HG02678 (cell line): ENCODE data around the gene LMNA.
"Not testable (repeated sequence)": the region's sequence is repeated elsewhere in the genome, so short reads cannot be mapped to it uniquely, and the experiment has no call there.

ENCODE experiments used
- ATAC-seq: cut with Tn5 transposase; IDR thresholded peaks from one replicate; pipeline ENCODE4 v1.9.1; 2021; ENCODE audit warnings: mild to moderate bottlenecking, moderate library complexity; ENCODE audit not compliant: unreplicated experiment

LMNA gene

DNA sequence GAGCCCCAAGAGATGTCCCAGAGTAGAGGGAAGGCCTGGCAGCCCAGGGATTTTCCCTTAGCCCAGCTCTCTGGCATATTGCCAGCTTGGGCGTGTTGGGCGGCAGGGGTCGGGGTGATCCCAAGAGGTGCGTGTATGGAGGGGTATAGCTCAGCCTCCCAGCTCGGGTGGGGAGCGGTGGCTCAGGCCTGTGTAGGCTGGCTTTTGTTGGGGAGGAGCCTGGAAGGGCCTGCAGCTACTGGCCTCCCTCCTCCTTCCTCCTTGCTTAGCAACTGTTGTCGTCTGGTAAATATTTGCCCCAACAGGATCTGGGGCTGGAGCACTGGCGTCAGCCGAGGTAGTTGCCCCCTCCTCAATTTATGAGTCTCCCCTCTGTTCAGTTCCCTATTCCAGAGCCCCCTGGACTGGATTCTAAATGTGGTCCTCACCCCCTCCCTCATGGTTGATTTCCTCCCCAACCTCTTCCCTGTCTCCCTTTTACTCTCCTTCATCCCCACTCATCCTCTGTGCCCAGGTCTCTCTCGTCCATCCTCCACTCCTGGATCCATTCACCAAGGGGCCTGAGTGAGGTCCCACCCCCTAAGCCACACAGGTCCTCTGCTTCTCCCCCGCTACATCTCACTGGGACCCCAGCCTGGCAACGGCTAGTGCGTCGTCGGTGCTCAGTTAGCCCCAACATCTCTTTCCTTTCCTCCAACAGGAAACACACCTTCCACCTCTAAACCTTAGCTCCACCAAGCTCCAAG, 10.3 kb upstream of the LMNA start:
- ATAC-seq = no peak

DNA sequence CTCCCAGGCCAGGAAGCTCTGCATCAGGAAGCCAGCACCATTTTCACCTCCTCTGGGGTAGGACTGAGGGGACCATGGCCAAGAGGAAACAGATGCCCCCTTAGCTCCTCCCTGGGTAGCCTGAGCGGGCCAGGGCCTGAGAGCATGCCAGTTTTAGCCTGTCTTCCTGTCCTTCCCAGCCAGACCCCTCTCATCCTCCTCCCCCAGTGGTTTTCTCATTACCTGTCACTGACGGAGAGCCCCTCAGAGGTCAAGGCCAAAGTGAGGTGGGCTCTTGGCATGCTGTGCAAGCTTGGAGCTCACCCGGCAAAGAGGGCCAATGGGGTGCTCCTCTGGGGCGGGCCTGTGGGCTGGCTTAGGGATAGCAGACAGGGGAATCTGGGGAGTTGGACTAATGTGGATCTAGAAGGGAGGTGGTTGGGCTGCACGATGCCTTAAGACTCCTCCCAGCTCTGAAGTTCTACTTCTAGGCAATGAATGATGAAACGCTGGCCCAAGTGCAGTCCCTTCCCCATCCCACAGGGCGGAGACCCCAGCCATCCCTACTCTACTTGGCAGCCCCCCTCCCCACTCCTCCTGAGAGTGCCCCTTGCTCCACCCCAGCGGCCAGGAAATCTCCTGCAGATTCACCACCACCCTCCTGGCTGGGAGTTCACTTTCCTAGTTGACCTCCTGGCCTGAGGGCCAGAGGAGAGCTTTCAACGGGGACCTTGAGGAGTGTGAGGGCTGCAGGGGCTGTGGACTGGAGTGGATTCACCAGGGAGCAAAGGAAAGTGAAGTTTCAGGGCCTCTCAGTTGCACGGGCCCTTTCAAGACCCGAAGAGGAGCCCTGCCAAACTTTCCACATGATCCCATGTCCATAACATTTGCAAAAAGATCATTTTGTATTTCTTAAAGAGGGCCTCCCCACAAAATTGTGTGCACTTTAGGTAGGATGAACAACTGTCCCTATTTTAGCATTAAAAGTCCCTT, 9.4 kb upstream of the LMNA start:
- no peak for ATAC-seq

DNA sequence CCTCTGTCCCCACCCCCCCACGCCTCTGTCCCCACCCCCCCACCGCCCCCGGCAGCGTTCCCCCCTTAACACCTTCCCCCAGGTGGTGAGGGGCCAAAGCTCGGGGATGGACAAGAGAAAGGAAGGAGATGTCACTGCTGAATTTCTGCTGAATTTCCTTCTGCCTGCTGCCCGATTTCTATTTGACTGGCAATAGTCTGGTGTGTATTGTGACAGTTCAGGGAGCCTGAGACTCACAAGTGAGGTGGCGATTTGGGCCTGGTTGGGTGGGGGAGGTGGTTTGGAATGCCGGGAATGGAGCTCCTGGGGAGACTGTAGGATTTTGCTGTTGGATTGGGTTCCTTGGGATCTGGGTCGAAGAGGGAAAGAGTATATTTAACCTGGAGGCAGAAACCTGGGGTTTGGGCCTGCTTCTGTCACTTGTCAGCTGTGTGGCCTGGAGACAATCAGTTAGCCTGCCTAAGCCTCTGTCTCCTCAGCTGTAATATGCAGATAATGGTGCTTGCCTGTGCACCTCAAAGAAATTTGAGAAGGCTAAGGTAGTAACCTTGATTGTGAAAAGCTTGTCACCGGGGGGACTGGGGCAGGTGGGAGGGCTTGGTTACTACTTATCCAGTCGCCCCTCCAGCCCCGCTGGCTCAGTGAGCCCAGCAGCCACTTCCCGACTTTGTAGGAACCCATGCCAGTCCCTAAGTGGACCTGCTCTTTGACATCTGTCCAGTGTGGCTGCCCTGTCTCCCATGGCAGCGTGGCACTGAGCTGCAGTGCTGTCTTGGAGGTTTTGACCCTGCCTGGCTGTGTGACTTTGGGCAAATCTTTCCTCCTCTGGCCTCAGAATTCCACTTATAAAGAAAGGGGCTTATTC, 7.7 kb upstream of the LMNA start:
- ATAC-seq = no peak

DNA sequence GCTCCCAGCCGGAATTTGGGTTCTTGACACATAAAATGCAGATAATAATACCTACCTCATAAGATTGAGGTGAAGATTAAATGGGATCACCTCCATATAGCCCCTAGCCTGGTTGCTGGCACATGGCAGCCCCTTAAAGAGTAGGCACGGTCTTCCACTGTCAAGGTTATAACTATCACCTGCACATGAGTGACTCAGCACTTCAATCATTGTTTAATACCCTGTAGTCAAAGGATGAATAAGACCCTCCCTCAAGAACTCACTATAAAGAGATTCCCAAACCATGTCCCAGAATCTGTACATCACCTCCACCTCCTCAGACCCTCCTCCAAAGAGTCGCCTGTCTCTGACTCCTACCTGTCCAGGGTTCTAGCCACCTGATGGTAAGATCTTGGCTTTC, 6.5 kb upstream of the LMNA start:
- ATAC-seq = no peak

DNA sequence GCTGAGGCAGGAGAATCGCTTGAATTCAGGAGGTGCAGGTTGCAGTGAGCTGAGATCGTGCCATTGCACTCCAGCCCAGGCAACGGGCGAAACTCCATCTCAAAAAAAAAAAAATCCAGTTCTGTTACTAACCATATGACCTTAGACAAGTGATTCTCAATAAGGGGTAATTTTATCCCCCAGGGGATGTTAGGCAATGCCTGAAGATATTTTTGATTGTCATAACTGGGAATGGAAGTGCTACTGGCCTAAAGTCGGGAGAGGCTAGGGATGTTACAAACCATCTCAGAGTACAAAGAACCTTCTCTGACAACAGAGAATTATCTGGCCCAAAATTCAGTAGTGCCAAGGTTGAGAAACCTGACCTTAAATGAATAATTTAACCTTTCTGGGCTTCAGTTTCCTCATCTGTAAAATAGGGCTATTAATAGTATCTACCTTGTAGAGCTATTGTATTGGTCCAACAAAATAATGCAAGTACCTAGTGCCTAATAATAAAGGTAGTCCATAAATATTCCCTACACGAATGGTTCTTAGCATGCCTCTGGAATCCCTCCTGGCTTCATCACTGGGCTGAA, 5.8 kb upstream of the LMNA start:
- no peak for ATAC-seq

DNA sequence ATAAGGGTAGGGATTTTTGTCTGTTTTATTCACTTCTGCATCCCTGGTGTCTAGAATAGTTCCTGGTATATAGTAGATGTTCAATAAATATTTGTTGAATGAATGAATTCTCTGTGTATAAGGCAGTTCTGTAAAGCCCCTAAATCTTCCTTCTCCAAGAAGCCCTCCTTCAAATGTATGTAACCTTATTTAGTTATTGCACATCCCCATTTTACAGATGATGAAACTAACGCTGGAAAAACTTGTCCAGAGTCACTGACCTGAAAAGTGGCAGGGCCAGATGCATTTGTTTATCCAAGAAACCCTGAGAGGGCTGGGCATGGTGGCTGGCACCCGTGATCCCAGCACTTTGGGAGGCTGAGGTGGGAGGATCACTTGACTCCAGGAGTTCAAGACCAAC, 4.3 kb upstream of the LMNA start:
- no peak for ATAC-seq

DNA sequence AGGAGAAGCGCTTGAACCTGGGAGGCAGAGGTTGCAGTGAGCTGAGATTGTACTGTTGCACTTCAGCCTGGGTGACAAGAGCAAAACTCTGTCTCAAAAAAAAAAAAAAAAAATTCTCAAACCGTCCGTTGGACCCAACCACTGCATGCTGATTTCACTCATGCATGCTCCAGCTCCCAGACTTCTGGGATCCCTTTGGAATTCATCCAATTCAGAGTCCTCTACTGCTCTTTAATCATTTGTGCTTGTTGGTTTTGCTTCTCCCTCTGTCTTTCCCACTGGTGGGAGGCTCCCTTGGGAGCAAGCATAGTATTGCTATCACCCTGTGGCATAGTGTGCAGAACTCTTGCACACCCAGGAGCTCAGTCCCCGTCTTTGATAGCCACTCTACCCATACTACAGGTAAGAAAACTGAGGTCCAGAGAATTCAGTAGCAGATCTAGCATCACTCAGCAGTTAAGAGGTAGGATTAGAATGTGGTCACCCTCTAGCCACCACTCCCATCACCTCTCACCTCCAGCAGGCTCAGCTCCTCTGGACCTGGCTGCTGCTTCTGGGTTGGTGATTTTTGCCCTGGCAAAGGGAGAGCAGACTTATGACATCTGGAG, 3.1 kb upstream of the LMNA start:
- ATAC-seq = no peak

DNA sequence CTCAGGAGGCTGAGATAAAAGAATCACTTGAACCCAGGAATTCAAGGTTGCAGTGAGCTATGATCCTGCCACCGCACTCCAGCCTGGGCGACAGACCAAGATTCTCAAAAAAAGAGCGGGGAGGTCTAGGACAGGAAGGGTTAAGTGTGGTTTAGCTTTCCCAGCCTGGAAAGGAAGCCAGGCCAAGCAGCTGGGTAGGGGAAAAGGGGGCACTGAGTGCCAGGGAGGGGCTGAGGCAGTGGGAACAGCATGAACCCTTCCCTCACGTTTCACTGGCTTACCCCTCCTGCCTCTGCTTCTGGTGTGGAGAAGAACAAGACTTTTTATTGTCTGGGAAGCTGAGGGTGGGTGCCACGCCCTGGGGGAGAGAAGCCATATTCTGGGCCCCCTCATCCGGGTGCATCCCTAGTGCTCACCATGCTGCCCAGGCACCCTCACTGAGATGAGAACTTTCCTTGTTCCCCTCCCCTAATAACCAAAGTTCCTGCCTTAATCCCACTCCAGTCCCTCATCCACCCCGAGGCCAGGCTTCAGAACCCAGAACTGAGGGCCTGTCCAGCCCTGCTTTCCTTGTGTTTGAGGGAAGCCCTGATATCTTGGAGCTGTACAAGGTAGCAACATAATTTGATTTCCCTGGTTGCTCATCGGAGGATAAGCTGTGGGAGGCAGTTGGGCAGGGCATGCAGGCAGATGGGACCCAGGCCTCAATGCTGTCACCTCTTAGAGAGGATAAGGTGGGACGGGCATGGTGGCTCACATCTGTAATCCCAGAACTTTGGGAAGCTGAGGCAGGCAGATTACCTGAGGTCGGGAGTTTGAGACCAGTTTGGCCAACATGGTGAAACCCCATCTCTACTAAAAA, 2.0 kb upstream of the LMNA start:
- no peak for ATAC-seq

DNA sequence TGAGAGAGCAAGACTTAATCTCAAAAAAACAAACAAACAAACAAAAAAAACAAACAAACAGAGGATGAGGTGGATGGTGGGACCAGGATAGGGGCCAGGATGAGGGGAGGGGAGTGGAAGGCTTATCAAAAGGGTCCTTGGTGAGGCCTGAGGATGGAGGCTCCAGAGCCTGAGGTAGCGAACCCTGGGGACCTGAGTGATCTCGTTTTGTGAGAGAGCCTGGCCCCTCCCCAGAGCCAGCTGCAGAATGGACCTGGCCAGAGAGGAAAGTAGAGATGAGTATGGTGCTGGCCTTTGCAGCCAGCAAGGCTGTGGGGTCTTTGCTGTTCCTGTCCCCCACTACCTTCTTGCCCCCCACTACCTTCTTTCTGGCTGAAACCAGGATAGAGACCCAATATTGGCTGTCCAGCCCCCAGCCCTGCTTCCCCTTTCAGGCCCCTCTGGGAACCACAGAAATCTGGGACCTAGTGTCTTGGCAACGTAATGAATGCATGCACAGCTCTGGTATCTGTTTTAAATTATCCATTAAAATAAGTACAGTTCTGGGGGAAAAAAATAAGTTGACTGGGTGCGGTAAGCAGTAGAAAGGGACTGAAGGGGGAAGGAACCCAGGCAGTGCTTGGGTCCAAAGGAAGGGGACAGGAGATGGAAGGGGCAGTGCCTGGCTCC, 1.1 kb upstream of the LMNA start:
- ATAC-seq = no peak

DNA sequence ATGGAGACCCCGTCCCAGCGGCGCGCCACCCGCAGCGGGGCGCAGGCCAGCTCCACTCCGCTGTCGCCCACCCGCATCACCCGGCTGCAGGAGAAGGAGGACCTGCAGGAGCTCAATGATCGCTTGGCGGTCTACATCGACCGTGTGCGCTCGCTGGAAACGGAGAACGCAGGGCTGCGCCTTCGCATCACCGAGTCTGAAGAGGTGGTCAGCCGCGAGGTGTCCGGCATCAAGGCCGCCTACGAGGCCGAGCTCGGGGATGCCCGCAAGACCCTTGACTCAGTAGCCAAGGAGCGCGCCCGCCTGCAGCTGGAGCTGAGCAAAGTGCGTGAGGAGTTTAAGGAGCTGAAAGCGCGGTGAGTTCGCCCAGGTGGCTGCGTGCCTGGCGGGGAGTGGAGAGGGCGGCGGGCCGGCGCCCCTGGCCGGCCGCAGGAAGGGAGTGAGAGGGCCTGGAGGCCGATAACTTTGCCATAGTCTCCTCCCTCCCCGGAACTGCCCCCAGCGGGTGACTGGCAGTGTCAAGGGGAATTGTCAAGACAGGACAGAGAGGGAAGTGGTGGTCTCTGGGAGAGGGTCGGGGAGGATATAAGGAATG, 505 bp downstream of the LMNA start:
- ATAC-seq = no peak

DNA sequence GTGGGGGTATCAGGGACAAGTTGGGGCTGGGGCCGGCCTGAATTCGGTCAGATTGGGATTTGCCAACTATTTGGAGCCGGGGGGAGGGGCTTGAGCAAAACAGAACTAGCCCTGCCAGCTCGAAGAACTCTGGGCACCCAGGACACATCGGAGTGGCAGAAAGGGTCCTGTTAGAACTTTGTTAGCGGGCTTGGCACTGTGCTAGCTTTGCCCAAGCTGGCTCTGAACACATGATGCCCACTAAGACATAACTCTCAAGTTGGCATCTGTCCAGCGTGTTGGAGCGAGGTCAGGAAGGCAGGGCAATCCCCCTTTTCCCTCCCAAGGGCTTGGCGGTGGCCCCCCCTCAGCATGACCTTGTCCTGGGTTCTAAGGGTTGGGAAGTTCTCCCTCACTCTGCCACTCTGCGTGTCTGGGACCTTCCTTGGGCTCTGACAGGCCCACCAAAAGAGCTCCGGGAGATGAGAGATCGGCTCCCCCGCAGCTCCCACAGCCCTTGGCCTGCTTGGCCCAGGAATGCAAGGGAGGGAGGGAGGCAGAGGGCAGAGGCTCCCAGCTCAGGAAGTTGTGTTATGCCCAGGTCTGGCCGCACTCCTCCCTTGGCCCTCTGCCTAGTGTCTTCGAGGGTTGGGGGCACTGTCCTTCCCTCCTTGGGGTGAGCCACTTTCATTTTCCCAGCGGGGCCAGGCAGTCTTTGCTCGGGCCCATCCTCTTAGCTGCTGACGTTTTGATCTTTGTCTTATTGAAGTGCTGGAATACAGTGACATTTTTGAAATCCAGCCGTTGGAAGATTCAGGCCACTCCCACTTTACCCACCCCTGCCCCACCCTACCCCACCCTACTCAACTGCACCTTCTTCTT, 1.2 kb downstream of the LMNA start:
- no peak for ATAC-seq

DNA sequence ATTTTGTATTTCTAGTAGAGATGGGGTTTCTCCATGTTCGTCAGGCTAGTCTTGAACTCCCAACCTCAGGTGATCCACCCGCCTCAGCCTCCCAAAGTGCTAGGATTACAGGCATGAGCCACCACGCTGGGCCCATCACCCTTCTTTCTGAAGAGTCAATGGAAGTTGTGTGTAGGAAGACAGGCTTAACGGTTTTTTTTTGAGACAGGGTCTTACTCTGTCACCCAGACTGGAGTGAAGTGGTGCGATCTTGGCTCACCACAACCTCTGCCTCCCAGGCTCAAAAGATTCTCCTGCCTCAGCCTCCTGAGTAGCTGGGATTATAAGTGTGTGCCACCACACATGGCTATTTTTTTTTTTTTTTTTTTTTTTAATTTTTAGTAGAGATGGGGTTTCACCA, 2.2 kb downstream of the LMNA start:
- ATAC-seq = not testable (repeated sequence)

DNA sequence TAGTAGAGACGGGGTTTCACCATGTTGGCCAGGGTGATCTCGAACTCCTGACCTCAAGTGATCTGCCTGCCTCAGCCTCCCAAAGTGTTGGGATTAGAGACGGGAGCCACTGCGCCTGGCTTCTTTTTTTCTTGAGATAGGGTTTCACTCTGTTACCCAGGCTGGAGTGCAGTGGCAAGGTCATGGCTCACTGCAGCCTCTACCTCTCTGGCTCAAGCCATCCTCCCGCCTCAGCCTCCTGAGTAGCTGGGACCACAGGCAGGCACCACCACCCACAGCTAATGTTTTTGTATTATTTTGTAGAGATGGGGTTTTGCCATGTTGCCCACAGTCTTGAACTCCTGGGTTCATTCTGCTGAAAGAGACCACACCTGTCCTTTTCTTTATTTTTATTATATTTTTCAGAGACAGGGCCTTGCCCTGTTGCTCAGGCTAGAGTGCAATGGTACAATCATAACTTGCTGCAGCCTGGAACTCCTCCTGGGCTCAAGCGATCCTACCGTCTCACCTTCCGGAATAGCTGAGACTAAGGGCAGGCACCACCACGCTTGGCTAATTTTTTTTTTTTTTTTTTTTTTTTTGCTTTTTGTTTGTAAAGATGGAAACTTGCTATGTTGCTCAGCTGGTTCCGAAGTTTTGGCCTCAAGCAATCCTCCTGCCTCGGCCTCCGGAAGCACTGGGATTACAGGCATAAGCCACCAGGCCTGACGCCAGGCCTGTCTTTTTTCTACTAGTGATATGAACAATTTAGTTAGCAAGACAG, 3.1 kb downstream of the LMNA start:
- no peak for ATAC-seq

DNA sequence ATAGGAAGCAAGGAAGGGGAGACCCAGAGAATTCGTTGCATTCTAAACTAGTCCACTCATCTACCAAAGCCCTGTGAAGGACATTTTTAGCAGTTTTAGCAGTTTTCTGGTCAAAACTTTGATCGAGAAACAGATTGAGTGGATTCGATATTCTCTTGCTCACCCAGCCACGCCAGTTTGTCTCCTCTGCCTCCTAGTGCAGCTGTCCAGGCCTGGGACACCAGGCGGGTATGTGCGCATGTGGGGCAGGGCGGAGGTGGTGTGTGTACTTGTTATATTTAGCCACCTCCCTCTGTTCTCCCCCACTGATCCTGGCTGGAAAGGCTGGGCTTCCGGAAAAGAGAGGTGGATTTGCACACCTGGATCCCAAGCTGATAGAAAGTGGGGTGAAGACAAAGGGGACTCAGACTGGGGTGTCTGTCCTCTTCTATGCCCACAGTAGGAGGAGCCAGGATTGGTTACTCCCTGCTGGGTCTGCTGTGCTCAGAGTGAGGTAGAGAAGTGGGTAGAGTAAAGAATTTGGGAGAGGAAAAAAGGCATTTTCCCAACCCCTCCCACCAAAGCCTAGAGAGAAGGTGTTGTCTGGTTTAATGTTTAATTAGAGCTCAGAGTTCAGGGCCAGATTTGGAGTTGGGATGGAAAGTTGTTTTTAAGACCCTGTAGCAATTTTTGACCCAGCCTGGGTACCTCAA, 3.8 kb downstream of the LMNA start:
- ATAC-seq = no peak

DNA sequence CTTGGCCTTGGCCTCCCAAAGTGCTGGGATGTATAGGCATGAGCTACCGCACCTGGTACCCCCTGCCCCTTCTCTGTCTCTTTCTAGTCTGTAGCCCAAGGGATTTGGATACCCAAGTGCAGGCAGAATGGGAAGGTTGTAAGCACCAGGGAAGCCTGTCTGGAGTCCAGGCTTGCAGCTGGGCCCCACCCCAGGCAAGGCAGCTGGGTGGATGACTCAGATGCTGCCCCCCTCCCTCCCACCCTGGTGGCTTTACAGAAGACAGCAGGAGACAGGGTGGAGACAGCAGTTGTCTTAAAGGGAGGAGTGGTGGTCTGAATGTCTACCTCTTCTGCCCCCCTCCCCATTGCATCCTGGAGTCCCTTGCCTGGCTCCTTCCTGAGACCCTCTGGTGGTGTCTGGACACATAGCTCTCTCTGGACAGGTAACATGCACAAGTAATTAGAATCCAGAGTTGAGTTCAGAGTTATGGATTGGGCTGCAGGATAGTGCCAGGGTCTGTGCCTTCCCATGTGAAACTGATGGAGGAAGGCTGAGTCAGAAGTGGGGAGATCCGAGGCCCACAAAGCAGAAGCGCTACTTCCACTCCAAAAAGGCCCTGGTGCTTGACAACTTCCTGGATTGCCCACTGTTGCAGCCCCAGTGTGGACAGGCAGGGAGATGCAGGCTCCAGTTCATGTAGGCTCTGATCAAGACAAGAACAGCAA, 5.1 kb downstream of the LMNA start:
- ATAC-seq = no peak

DNA sequence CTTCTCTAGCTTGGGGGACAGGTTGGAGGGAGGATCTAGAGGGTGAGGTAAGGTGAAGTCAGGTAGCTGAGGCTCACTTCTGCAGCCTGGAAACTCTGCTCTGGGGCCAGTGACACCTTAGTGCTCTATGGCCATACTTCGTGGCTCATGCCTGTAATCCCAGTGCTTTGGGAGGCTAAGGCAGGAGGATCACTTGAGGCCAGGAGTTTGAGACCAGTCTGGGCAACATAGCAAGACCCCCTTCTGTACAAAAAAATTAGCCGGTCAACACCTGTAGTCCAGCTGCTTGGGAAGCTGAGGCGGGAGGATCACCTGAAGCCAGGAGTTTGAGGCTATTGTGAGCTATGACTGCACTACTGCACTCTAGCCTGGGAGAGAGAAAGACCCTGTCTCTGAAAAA, 5.8 kb downstream of the LMNA start:
- no peak for ATAC-seq
